HFFc6 (cell line): ENCODE data around the gene HOMER2. TPM values are rescaled to one million over a fixed set of nuclear protein-coding genes. Genes with fewer than 3 reads are reported as not detected.

Experiments used
- DNase-seq: peaks from one replicate; pipeline ENCODE4 v3.0.0-alpha.2; 2018
- H3K27ac Mint-ChIP-seq: 2 replicates; pipeline ENCODE4 v1.8.0; 2020; ENCODE audit warnings: mild to moderate bottlenecking, mixed read lengths
- H3K27me3 Mint-ChIP-seq: 2 replicates; pipeline ENCODE4 v1.8.0; 2021; ENCODE audit warnings: mild to moderate bottlenecking, moderate library complexity, mixed read lengths; ENCODE audit not compliant: insufficient read depth
- H3K36me3 Mint-ChIP-seq: 2 replicates; pipeline ENCODE4 v1.8.0; 2021; ENCODE audit warnings: low read depth, mixed read lengths
- H3K4me1 Mint-ChIP-seq: 2 replicates; pipeline ENCODE4 v1.8.0; 2020; ENCODE audit warnings: low read depth, mixed read lengths
- H3K4me3 Mint-ChIP-seq: 2 replicates; pipeline ENCODE4 v1.8.0; 2020; ENCODE audit warnings: mild to moderate bottlenecking, moderate library complexity, mixed read lengths
- H3K9me3 Mint-ChIP-seq: 2 replicates; pipeline ENCODE4 v1.8.0; 2020; ENCODE audit warnings: mild to moderate bottlenecking, mixed read lengths
- total RNA-seq, 6 experiments: library from RNA; stranded (reverse); fragmentation: NEBNext Ultra II Directional; extraction: Animal tissue kit (Norgen Biotek cat#: 25700); gene quantifications; 2 replicates in 1 of 6; 3 replicates in 5 of 6; pipeline ENCODE4 v1.2.3, GENCODE V29; 2021
- TF ChIP-seq, protein P1 (sequence below): fragments of 200-600 bp; sonication (generic); IDR thresholded peaks from 2 replicates; pipeline ENCODE4 v1.5.0; 2021; ENCODE audit warnings: antibody characterized with exemption, mild to moderate bottlenecking

The HOMER2 gene
- total RNA-seq, 6 experiments from 2014 or later, result 0.19 to 1.4 (median 0.86) TPM

GRCh38 chr15:82852941-82853561, 99.5 kb downstream of the HOMER2 start:
- no peak for DNase-seq
- no peak overlapping the region for H3K4me3 Mint-ChIP-seq
- H3K27me3 Mint-ChIP-seq, result peaks cover 5% of the 10 kb centered on the region; the same call in 1 of the 2 replicates
- TF ChIP-seq, protein P1, sequence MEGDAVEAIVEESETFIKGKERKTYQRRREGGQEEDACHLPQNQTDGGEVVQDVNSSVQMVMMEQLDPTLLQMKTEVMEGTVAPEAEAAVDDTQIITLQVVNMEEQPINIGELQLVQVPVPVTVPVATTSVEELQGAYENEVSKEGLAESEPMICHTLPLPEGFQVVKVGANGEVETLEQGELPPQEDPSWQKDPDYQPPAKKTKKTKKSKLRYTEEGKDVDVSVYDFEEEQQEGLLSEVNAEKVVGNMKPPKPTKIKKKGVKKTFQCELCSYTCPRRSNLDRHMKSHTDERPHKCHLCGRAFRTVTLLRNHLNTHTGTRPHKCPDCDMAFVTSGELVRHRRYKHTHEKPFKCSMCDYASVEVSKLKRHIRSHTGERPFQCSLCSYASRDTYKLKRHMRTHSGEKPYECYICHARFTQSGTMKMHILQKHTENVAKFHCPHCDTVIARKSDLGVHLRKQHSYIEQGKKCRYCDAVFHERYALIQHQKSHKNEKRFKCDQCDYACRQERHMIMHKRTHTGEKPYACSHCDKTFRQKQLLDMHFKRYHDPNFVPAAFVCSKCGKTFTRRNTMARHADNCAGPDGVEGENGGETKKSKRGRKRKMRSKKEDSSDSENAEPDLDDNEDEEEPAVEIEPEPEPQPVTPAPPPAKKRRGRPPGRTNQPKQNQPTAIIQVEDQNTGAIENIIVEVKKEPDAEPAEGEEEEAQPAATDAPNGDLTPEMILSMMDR, result no peak
- peaks cover 28% of the 10 kb centered on the region for H3K4me1 Mint-ChIP-seq
- no peaks in the 10 kb centered on the region for H3K36me3 Mint-ChIP-seq
- no peak overlapping the region for H3K27ac Mint-ChIP-seq
- H3K9me3 Mint-ChIP-seq, result no peaks in the 10 kb centered on the region

GRCh38 chr15:82851981-82852511, 100.5 kb downstream of the HOMER2 start:
- DNase-seq, result peak; percentile 11

DNA sequence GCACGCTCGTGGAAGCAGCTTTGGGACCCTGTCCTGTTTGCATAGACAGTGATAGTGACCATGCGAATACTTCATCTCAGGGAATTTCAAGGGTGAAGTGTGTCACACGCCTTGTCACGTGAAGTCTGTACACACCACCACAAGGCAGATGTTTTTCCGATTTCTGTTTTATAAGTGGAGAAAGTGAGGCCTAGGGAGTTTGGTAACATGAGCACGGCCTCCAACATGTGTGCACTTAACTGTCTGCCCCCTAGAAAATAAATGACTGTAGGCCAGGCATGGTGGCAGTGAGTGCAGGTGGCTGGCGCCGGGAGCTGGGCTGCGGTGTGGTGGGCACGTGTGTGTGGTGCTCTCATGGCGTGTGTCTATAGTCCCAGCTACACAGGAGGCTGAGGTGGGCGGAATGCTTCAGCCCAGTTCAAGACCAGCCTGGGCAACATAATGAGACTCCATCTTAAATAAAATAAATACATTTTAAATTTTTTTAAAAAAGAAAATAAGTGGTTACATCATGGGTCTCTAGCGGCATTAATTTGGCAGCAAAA, 101.1 kb downstream of the HOMER2 start:
- Mint-ChIP-seq H3K4me3 (no peak overlapping the region), H3K36me3 (no peaks in the 10 kb centered on the region), H3K27ac (peak overlapping the region; percentile 66; the same call in 1 of the 2 replicates), H3K9me3 (no peaks in the 10 kb centered on the region), H3K27me3 (peaks cover 3% of the 10 kb centered on the region; the same call in 1 of the 2 replicates), H3K4me1 (peaks cover 28% of the 10 kb centered on the region)
- DNase-seq, result no peak
- TF ChIP-seq, protein P1, result no peak

More at GRCh38 chr15:82851981-82852511, 100.5 kb downstream of the HOMER2 start:
- peaks cover 3% of the 10 kb centered on the region; the same call in 1 of the 2 replicates for H3K27me3 Mint-ChIP-seq
- H3K36me3 Mint-ChIP-seq, result no peaks in the 10 kb centered on the region
- H3K4me1 Mint-ChIP-seq, result peaks cover 28% of the 10 kb centered on the region
- no peaks in the 10 kb centered on the region for H3K9me3 Mint-ChIP-seq
- TF ChIP-seq, protein P1, result no peak
- no peak overlapping the region for H3K4me3 Mint-ChIP-seq
- peak overlapping the region; percentile 3; the same call in 1 of the 2 replicates for H3K27ac Mint-ChIP-seq

DNA sequence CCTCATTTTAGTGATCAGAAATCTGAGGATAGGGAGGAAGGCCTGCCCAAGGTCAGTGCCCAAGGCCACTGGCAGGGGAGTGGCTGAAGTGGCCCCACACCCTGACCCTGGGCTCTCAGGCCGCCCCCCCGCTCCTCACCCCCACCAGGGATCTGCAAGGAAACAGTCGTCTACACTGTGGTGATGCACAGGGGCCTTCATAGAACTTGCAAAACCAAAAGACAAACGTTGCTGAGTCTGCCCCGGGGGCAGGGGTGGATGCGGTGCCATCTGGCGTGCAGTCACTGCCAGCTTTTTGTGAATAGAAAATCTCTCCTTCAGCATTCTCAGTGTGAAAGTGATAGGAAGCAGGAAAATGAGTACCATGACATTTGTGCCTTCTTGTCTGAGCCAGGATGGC, 101.8 kb downstream of the HOMER2 start:
- Mint-ChIP-seq H3K27ac (peak overlapping the region; percentile 89), H3K36me3 (no peaks in the 10 kb centered on the region), H3K4me3 (no peak overlapping the region), H3K4me1 (peaks cover 28% of the 10 kb centered on the region), H3K27me3 (peaks cover 3% of the 10 kb centered on the region; the same call in 1 of the 2 replicates), H3K9me3 (no peaks in the 10 kb centered on the region)
- TF ChIP-seq, protein P1, result no peak
- no peak for DNase-seq

GRCh38 chr15:82849556-82850512, 102.7 kb downstream of the HOMER2 start:
- no peaks in the 10 kb centered on the region for H3K9me3 Mint-ChIP-seq
- H3K4me1 Mint-ChIP-seq, result peaks cover 28% of the 10 kb centered on the region
- H3K4me3 Mint-ChIP-seq, result peak overlapping the region; percentile 73
- H3K36me3 Mint-ChIP-seq, result no peaks in the 10 kb centered on the region
- H3K27ac Mint-ChIP-seq, result peak overlapping the region; percentile 89
- H3K27me3 Mint-ChIP-seq, result peaks cover 3% of the 10 kb centered on the region; the same call in 1 of the 2 replicates
- peak; percentile 87 for DNase-seq
- TF ChIP-seq, protein P1, result peak; percentile 89
